ENCODE results near the gene NDUFB8. TPM values are rescaled to one million over a fixed set of nuclear protein-coding genes. Genes with fewer than 3 reads are reported as not detected.

NDUFB8 gene
- total and polyA plus RNA-seq, 4 experiments from 2014 or later = 141 to 613 (median 318) TPM

- H3K36me3 ChIP-seq (ENCODE audit: insufficient read depth, low read length) = peaks cover 34% of the 10 kb centered on the region
- H3K36me3 Mint-ChIP-seq = peaks cover 22 to 59% of the 10 kb centered on the region in 2 donors
- peak overlapping the region in 1 of 7 donors; percentile 14 for H3K27ac Mint-ChIP-seq
- H3K27ac ChIP-seq (ENCODE audit: low read depth, low read length) = no peak overlapping the region
- intact Hi-C loops (cut with micrococcal nuclease) = no loop called here
- no peaks in the 10 kb centered on the region for H3K9me3 ChIP-seq (ENCODE audit: control insufficient read depth in 1 of 2, low read length in 2 of 2)
- H3K9me3 Mint-ChIP-seq = no peaks in the 10 kb centered on the region
- H3K4me3 Mint-ChIP-seq = no peak overlapping the region
- no peak for DNase-seq
- H3K27me3 Mint-ChIP-seq = no peaks in the 10 kb centered on the region
- H3K4me1 ChIP-seq (ENCODE audit: insufficient read depth, low read length) = no peaks in the 10 kb centered on the region
- ChIA-PET CTCF (ENCODE audit: partially characterized antibody) (interaction anchor here (1.0 to 7.9 kb wide), 5 partner anchors 12 to 183 kb away, joined by 3 to 133 read pairs (median 6); no protein-coding TSS in a partner anchor), POLR2A (ENCODE audit: partially characterized antibody) (no interaction called here)
- H3K27me3 ChIP-seq (ENCODE audit: insufficient read depth, low read length) = no peaks in the 10 kb centered on the region
- H3K4me1 Mint-ChIP-seq = peaks cover 7 to 10% (median 7%) of the 10 kb centered on the region in 4 donors
- H3K4me3 ChIP-seq (ENCODE audit: low read length in 2 of 2) = no peak overlapping the region
These were observed 8.9 kb downstream of the NDUFB8 start for GRCh38 chr10:100520811-100521210.

GRCh38 chr10:100519311-100520051 is 10.2 kb downstream of the NDUFB8 start, which contains the start of gene SEC31B:
TSS of gene SEC31B (minus strand) at chr10:100519861. CDS start at chr10:100516952, 2,909 bp downstream.
- H3K27me3 ChIP-seq (ENCODE audit: insufficient read depth, low read length) = no peaks in the 10 kb centered on the region
- peaks cover 22% of the 10 kb centered on the region for H3K36me3 ChIP-seq (ENCODE audit: insufficient read depth, low read length)
- CTCF ChIA-PET (ENCODE audit: partially characterized antibody) = interaction anchor here (0.6 to 7.9 kb wide), 26 partner anchors 8 to 673 kb away, joined by 3 to 133 read pairs (median 6); partner anchors contain the start of genes HIF1AN and NDUFB8
- POLR2A ChIA-PET (ENCODE audit: partially characterized antibody) = interaction anchor here (0.7 to 1.5 kb wide), 4 partner anchors 11 to 37 kb away, joined by 3 to 11 read pairs (median 4); partner anchors contain the start of genes HIF1AN and NDUFB8
- peaks cover 6 to 10% (median 7%) of the 10 kb centered on the region in 4 donors for H3K4me1 Mint-ChIP-seq
- H3K4me1 ChIP-seq (ENCODE audit: insufficient read depth, low read length) = no peaks in the 10 kb centered on the region
- no peak within 1 kb of the TSS for H3K4me3 ChIP-seq (ENCODE audit: low read length in 2 of 2)
- H3K27ac Mint-ChIP-seq = peak within 1 kb of the TSS in 5 of 7 donors; percentile 10 to 82 (median 42)
- H3K9me3 Mint-ChIP-seq = no peaks in the 10 kb centered on the region
- DNase-seq = no peak
- H3K27me3 Mint-ChIP-seq = no peaks in the 10 kb centered on the region
- H3K9me3 ChIP-seq (ENCODE audit: control insufficient read depth in 1 of 2, low read length in 2 of 2) = no peaks in the 10 kb centered on the region
- peaks cover 24 to 52% of the 10 kb centered on the region in 2 donors for H3K36me3 Mint-ChIP-seq
- H3K4me3 Mint-ChIP-seq = no peak within 1 kb of the TSS
- intact Hi-C loops (cut with micrococcal nuclease) = no loop called here
- no peak within 1 kb of the TSS for H3K27ac ChIP-seq (ENCODE audit: low read depth, low read length)

GRCh38 chr10:100518761-100519241 is 10.9 kb downstream of the NDUFB8 start:
- intact Hi-C loops (cut with micrococcal nuclease) = loop anchor here (1.0 kb wide), 3 partner anchors 10 to 180 kb away; no protein-coding TSS in a partner anchor
- Mint-ChIP-seq H3K27me3 (no peaks in the 10 kb centered on the region), H3K4me1 (peaks cover 6 to 8% (median 7%) of the 10 kb centered on the region in 4 donors), H3K27ac (peak overlapping the region in 2 of 7 donors; percentile 43 to 82), H3K36me3 (peaks cover 19 to 45% of the 10 kb centered on the region in 2 donors), H3K4me3 (no peak overlapping the region), H3K9me3 (no peaks in the 10 kb centered on the region)
- Histone ChIP-seq H3K27ac (ENCODE audit: low read depth, low read length) (no peak overlapping the region), H3K36me3 (ENCODE audit: insufficient read depth, low read length) (peaks cover 15% of the 10 kb centered on the region), H3K27me3 (ENCODE audit: insufficient read depth, low read length) (no peaks in the 10 kb centered on the region), H3K9me3 (ENCODE audit: control insufficient read depth in 1 of 2, low read length in 2 of 2) (no peaks in the 10 kb centered on the region), H3K4me1 (ENCODE audit: insufficient read depth, low read length) (no peaks in the 10 kb centered on the region), H3K4me3 (ENCODE audit: low read length in 2 of 2) (no peak overlapping the region)
- DNase-seq = peak; percentile 48 to 56 (median 52)
- POLR2A ChIA-PET (ENCODE audit: partially characterized antibody) = interaction anchor here (0.7 to 2.1 kb wide), 5 partner anchors 10 to 36 kb away, joined by 3 to 11 read pairs (median 5); partner anchors contain the start of genes HIF1AN and NDUFB8
- CTCF ChIA-PET (ENCODE audit: partially characterized antibody) = interaction anchor here (0.8 to 7.9 kb wide), 29 partner anchors 9 to 673 kb away, joined by 3 to 133 read pairs (median 6); partner anchors contain the start of genes HIF1AN and NDUFB8

- Histone ChIP-seq H3K27ac (ENCODE audit: low read depth, low read length) (no peak overlapping the region), H3K4me1 (ENCODE audit: insufficient read depth, low read length) (peaks cover 9% of the 10 kb centered on the region), H3K9me3 (ENCODE audit: control insufficient read depth in 1 of 2, low read length in 2 of 2) (no peaks in the 10 kb centered on the region), H3K4me3 (ENCODE audit: low read length in 2 of 2) (no peak overlapping the region), H3K36me3 (ENCODE audit: insufficient read depth, low read length) (peaks cover 3% of the 10 kb centered on the region), H3K27me3 (ENCODE audit: insufficient read depth, low read length) (no peaks in the 10 kb centered on the region)
- intact Hi-C loops (cut with micrococcal nuclease) = no loop called here
- peaks cover 20 to 31% of the 10 kb centered on the region in 2 donors for H3K36me3 Mint-ChIP-seq
- H3K4me1 Mint-ChIP-seq = peaks cover 12 to 19% (median 14%) of the 10 kb centered on the region in 4 donors
- H3K4me3 Mint-ChIP-seq = no peak overlapping the region
- no peaks in the 10 kb centered on the region for H3K27me3 Mint-ChIP-seq
- DNase-seq = no peak
- POLR2A ChIA-PET (ENCODE audit: partially characterized antibody) = interaction anchor here (1.5 to 2.1 kb wide), 2 partner anchors 8 to 11 kb away, joined by 3 to 8 read pairs; no protein-coding TSS in a partner anchor
- H3K27ac Mint-ChIP-seq = peak overlapping the region in 1 of 7 donors; percentile 25
- CTCF ChIA-PET (ENCODE audit: partially characterized antibody) = interaction anchor here (1.0 to 7.9 kb wide), 8 partner anchors 8 to 178 kb away, joined by 3 to 133 read pairs (median 26); partner anchors contain the start of gene HIF1AN
- no peaks in the 10 kb centered on the region for H3K9me3 Mint-ChIP-seq
These were observed 12.8 kb downstream of the NDUFB8 start for GRCh38 chr10:100516847-100517246.

GRCh38 chr10:100515612-100516011 is 14.1 kb downstream of the NDUFB8 start:
- DNase-seq = no peak
- peaks cover 22 to 32% (median 26%) of the 10 kb centered on the region in 4 donors for H3K4me1 Mint-ChIP-seq
- CTCF ChIA-PET (ENCODE audit: partially characterized antibody) = interaction anchor here (0.7 to 10.2 kb wide), 4 partner anchors 12 to 174 kb away, joined by 3 to 122 read pairs (median 69); partner anchors contain the start of gene SCD

GRCh38 chr10:100510533-100511308 is 18.9 kb downstream of the NDUFB8 start:
- intact Hi-C loops (cut with micrococcal nuclease) = loop anchor here (1.0 kb wide), 1 partner anchor 19 kb away; the partner anchor contains the start of gene NDUFB8
- Mint-ChIP-seq H3K4me1 (peaks cover 42 to 66% (median 51%) of the 10 kb centered on the region in 4 donors), H3K9me3 (no peaks in the 10 kb centered on the region), H3K27ac (peak overlapping the region; percentile 67 to 96 (median 84)), H3K4me3 (peak overlapping the region; percentile 54 to 90 (median 62)), H3K27me3 (no peaks in the 10 kb centered on the region), H3K36me3 (peaks cover 15 to 24% of the 10 kb centered on the region in 2 donors)
- Histone ChIP-seq H3K9me3 (ENCODE audit: control insufficient read depth in 1 of 2, low read length in 2 of 2) (no peaks in the 10 kb centered on the region), H3K4me3 (ENCODE audit: low read length in 2 of 2) (no peak overlapping the region), H3K4me1 (ENCODE audit: insufficient read depth, low read length) (peaks cover 58% of the 10 kb centered on the region), H3K27me3 (ENCODE audit: insufficient read depth, low read length) (no peaks in the 10 kb centered on the region), H3K27ac (ENCODE audit: low read depth, low read length) (peak overlapping the region; percentile 0), H3K36me3 (ENCODE audit: insufficient read depth, low read length) (peaks cover 5% of the 10 kb centered on the region)
- ChIA-PET CTCF (ENCODE audit: partially characterized antibody) (interaction anchor here (0.9 to 10.2 kb wide), 13 partner anchors 9 to 198 kb away, joined by 3 to 133 read pairs (median 8); partner anchors contain the start of genes HIF1AN, SCD and SEC31B), POLR2A (ENCODE audit: partially characterized antibody) (interaction anchor here (2.5 to 4.1 kb wide), 5 partner anchors 12 to 29 kb away, joined by 9 to 23 read pairs (median 13); partner anchors contain the start of gene HIF1AN)
- DNase-seq = peak; percentile 79 to 88 (median 86)

More at GRCh38 chr10:100515612-100516011, 14.1 kb downstream of the NDUFB8 start:
- Mint-ChIP-seq H3K4me3 (no peak overlapping the region), H3K27ac (peak overlapping the region in 1 of 7 donors; percentile 35), H3K27me3 (no peaks in the 10 kb centered on the region), H3K9me3 (no peaks in the 10 kb centered on the region), H3K36me3 (peaks cover 20 to 27% of the 10 kb centered on the region in 2 donors)
- Histone ChIP-seq H3K36me3 (ENCODE audit: insufficient read depth, low read length) (peaks cover 3% of the 10 kb centered on the region), H3K9me3 (ENCODE audit: control insufficient read depth in 1 of 2, low read length in 2 of 2) (no peaks in the 10 kb centered on the region), H3K4me3 (ENCODE audit: low read length in 2 of 2) (no peak overlapping the region), H3K27me3 (ENCODE audit: insufficient read depth, low read length) (no peaks in the 10 kb centered on the region), H3K27ac (ENCODE audit: low read depth, low read length) (no peak overlapping the region), H3K4me1 (ENCODE audit: insufficient read depth, low read length) (peaks cover 21% of the 10 kb centered on the region)
- intact Hi-C loops (cut with micrococcal nuclease) = no loop called here
- POLR2A ChIA-PET (ENCODE audit: partially characterized antibody) = interaction anchor here (1.5 kb wide), 1 partner anchor 12 kb away, joined by 3 read pairs; no protein-coding TSS in a partner anchor
